ENCODE results near the gene LRP3.
"Not testable (repeated sequence)": the region's sequence is repeated elsewhere in the genome, so short reads cannot be mapped to it uniquely, and the experiment has no call there.

Gene LRP3

GRCh38 chr19:33193865-33194362, at the start of gene LRP3:
Gene LRP3 (plus strand): TSS chr19:33194330. CDS start chr19:33194786, 456 bp downstream.
- DNase-seq: peak; percentile 29

DNA sequence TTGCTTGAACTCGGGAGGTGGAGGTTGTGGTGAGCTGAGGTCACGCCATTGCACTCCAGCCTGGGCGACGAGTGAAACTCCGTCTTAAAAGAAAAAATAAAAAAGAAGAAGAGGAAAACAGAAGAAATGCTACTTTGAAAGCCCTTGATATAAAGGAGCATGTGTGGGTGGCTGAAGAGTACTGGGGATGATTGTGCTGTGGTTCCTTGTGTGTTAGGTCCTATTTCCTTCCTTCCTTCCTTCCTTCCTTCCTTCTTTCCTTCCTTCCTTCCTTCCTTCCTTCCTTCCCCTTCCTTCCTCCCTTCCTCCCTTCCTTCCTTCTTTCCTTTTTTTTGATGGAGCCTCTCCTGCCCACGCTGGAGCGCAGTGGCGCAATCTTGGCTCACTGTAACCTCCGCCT, 47.9 kb upstream of the LRP3 start:
- DNase-seq: no peak

GRCh38 chr19:33147538-33147937, 46.6 kb upstream of the LRP3 start:
- DNase-seq: no peak

- no peak for DNase-seq
Measured at GRCh38 chr19:33150852-33151518, 43.1 kb upstream of the LRP3 start.

GRCh38 chr19:33152176-33152575, 42.0 kb upstream of the LRP3 start:
- no peak for DNase-seq

DNA sequence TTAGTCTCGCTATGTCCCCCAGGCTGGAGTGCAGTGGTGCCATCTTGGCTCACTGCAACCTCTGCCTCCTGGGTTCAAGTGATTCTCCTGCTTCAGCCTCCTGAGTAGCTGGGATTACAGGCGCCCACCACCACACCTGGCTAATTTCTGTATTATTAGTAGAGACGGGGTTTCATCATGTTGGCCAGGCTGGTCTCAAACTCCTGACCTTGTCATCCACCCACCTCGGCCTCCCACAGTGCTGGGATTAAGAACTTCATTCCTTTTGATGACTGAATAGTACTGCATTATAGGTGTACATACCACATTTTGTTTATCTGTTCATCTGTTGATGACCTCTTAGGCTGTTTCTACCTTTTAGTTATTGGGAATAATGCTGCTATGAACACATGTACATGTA, 41.5 kb upstream of the LRP3 start:
- DNase-seq: not testable (repeated sequence)

- DNase-seq: not testable (repeated sequence)
Measured at GRCh38 chr19:33154313-33154712, 39.8 kb upstream of the LRP3 start.

DNA sequence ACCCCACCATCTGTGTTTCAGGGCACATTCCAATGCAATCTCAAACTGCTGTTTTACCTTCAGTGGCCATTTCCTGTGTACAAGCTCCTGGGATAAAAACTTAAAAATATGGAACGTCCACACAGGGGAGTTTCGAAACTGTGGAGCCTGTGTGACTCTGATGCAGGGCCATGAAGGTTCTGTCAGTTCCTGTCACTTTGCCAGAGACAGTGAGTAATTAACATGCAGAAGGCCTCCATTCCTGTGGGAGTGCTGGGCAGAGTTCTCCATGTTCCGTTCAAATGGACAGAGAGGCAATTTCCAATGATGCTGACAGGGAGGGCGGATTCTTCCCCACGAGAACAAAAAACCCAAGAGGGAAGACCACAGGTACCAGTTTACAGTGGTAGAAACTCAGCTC, 37.8 kb upstream of the LRP3 start:
- DNase-seq: peak; percentile 48

- DNase-seq: no peak
Measured at GRCh38 chr19:33157906-33158305, 36.2 kb upstream of the LRP3 start.

DNA sequence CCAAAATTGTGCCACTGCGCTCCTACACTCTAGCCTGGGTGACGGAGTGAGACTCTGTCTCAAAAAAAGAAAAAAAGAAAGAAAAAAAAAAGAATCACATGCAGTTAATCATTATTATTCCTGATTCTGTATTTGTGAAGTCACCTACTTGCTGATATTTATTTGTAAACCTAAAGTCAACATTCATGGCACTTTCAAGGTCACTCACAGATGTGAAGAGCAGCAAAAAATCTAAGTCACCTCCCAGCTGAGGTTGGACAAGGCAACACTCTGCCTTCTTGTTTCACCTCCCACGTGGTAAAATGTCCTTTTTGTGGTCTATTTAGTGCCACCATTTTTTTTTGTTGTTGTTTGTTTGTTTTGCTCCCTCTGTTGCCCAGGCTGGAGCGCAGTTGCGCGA, 35.8 kb upstream of the LRP3 start:
- DNase-seq: no peak

- no peak for DNase-seq
Measured at GRCh38 chr19:33159149-33159548, 35.0 kb upstream of the LRP3 start.

DNA sequence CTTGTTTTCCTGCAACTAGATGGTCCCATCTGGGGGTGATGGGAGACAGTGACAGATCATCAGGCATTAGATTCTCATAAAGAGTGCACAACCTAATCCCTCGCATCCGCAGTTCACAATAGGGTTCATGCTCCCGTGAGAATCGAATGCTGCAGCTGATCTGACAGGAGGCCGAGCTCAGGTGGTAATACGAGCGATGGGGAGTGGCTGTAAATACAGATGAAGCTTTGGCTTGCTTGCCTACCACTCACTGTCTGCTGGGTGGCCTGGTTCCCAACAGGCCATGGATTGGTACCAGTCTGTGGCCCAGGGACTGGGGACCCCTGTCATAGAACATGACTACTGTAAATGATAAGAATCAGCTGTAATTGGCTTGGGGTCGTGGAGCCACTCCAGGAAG, 34.2 kb upstream of the LRP3 start:
- DNase-seq: no peak

DNA sequence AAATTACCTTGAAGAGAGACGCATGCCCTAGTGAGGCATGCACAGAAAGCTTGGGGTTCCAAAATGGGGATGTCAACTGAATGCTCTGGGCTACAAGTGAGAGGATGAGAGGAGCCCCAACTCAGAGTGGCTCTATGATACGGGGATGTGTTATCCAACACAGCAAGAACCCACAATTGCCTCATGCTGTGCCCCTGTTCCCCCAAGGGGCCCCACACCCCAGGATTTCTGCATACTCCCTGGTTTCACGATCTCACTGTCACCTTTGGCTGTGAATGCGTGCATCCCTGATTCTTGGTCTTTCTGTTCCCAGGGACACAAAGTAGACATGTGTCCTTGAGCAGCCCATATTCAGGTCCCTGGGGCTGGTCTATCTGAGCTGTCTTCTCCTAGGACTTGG, 32.9 kb upstream of the LRP3 start:
- DNase-seq: no peak

- no peak for DNase-seq
Measured at GRCh38 chr19:33163481-33163880, 30.6 kb upstream of the LRP3 start.

GRCh38 chr19:33166037-33166436, 28.1 kb upstream of the LRP3 start:
- not testable (repeated sequence) for DNase-seq

- no peak for DNase-seq
Measured at GRCh38 chr19:33167438-33167837, 26.7 kb upstream of the LRP3 start.

GRCh38 chr19:33168528-33168927, 25.6 kb upstream of the LRP3 start:
- no peak for DNase-seq

DNA sequence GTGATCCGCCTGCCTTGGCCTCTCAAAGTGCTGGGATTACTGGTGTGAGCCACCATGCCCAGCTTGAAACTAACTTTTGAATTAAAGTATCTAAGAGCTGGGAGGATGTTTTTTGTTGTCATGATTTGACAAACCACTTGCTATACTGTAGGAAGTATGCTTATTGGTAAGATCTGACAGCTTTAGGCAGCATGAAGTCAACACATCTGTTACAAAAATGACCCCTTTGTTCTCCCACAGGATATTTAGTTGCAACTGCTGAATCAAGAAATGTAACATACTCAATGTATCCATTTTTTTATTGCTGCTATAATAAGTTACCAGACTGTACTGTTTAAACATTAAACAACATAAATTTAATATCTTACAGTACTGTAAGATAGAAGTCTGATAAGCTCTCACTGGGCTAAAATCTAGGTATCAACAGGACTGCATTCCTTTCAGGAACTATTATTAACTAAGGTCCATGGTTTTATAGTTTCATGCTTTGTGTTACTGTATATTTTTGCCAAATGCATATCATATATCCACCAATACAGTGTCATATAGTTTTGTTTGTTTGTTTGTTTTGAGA, 22.8 kb upstream of the LRP3 start:
- DNase-seq: no peak

- peak; percentile 64 for DNase-seq
Measured at GRCh38 chr19:33171916-33172359, 22.2 kb upstream of the LRP3 start.

DNA sequence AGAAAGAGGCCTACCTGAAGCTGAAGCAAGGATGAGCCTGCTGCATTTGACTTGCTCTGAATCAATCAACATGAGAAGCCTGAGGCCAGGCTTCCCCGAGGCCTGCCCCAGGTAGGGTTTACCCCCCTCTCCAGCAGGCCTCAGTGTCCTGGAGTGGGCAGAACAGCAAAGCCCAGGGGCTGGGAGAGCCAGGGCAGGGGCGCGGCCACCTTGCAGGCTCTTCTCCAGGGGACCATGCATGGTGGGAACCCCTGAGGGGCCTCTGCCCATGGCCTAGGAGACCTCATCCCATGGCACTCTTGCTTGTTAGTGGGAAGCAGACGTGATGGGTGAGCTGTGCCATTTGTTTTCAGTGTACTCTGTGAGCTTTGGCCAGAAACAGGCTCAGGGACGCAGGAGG, 19.9 kb upstream of the LRP3 start:
- DNase-seq: no peak

DNA sequence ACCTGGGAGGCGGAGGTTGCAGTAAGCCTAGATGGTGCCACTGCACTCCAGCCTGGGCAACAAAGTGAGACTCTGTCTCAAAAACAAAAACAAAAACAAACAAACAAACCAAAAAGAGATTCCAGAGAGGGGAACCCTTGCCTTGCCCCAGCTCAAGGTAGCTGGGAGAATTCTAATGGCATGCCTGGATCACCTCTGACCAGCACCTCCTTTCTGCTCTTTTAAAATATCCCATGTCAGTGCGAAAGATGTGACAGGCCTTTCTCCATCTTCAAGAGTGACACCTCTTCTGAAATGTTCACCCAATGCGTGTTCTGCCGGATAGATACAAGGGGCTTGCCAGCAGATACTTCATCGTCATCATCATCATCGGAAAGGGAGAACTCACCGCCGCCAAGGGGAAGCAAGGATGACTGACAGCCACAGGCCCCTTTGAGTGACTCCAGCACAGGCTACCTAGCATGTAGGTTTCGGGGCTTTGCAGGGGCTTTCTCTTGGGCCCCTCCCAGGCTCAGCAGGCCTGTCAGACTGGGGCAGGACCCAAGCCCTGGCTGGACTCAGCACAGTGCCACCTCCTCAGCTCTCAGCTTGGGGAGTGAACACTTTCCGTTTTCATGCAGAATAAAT, 18.9 kb upstream of the LRP3 start:
- no peak for DNase-seq

DNA sequence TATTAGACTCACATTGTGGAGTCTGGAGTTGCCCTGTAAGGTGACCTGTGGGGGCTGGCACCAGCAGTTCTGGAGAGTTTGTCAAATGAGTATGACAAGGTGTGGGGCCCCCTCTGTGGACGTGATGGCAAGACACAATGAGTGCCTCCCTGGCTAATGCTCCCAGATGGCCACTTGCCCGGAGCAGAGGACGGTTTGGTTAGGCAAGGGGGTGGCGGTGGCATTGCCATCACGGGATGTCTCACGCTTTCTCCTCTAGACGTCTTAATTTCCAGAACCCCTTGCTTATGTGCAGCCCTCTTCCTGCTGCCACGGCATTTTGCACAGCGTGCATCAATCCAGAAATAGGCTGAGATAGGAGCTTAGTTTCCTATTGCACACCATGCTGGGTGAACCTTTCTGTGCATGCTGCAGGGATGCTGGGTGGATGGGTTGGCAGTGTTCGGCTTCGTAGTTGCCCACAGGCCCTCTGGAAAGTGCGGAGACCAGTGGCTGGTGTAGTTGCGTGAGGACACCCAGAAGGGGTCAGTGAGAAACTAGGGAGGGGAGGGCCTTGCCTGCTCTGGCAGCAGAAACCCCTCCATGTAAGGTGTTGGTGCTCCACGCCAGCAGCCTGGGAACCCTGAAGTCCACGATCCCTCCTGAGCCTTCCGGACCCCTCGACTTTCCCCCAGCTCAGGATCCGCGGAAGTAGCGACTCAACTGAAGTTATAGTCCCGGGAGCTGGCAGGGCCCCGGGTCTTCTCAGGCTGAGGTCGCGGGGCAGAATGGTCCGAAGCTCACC, 18.1 kb upstream of the LRP3 start:
- peak; percentile 28 for DNase-seq

- DNase-seq: peak; percentile 99
Measured at GRCh38 chr19:33176670-33177416, 17.3 kb upstream of the LRP3 start.
